H1 (cell line): ENCODE measurements around the gene AANAT. TPM values are rescaled to one million over a fixed set of nuclear protein-coding genes. Genes with fewer than 3 reads are reported as not detected.

Source experiments
- CTCF ChIA-PET: fragments of 300-600 bp; sonication (Branson Sonifier 250); formaldehyde crosslinking; loops from one replicate; lab custom pipeline; 2021; ENCODE audit not compliant: partially characterized antibody; lab: Charles Lee
- POLR2A ChIA-PET: fragments of 300-600 bp; sonication (Branson Sonifier 250); formaldehyde crosslinking; loops from one replicate; lab custom pipeline; 2021; ENCODE audit warnings: inconsistent platforms; ENCODE audit not compliant: partially characterized antibody; lab: Charles Lee
- DNase-seq, 2 experiments: peaks; one replicate each; pipeline versions ENCODE4 v3.0.0 to v3.0.0-alpha.2; 2010 to 2022; ENCODE audit warnings: low spot score in 2 of 2, low read depth in 1 of 2, mixed read lengths in 1 of 2
- FAIRE-seq: peaks from 2 replicates; lab custom pipeline; 2011; peaks lifted over from hg19 to GRCh38; lab: Jason Lieb, UNC
- H2AFZ ChIP-seq: 2 replicates; pipeline ENCODE4 v1.8.1; 2012; ENCODE audit warnings: low read length, inconsistent platforms
- H2AK5ac ChIP-seq: 2 replicates; pipeline ENCODE4 v1.6.1; 2013; ENCODE audit warnings: low read depth, low read length
- H2BK120ac ChIP-seq: replicated peaks from 2 replicates; pipeline ENCODE3; 2013; ENCODE audit warnings: low read depth, low read length, inconsistent platforms
- H2BK12ac ChIP-seq: 2 replicates; pipeline ENCODE4 v1.6.1; 2013; ENCODE audit warnings: low read depth, low read length
- H2BK15ac ChIP-seq: 2 replicates; pipeline ENCODE4 v1.6.1; 2013; ENCODE audit warnings: low read length
- H2BK20ac ChIP-seq: 2 replicates; pipeline ENCODE4 v1.6.1; 2013; ENCODE audit warnings: low read length
- H2BK5ac ChIP-seq: 2 replicates; pipeline ENCODE4 v1.6.1; 2013; ENCODE audit warnings: low read depth, low read length
- H3K14ac ChIP-seq: 2 replicates; pipeline ENCODE4 v1.6.1; 2013; ENCODE audit warnings: inconsistent platforms; ENCODE audit not compliant: insufficient read length
- H3K18ac ChIP-seq: 2 replicates; pipeline ENCODE4 v1.6.1; 2013; ENCODE audit warnings: low read length; ENCODE audit errors: extremely low read depth
- H3K23ac ChIP-seq: 2 replicates; pipeline ENCODE4 v1.6.1; 2013; ENCODE audit warnings: inconsistent platforms; ENCODE audit not compliant: insufficient read length
- H3K23me2 ChIP-seq: 2 replicates; pipeline ENCODE4 v1.6.1; 2013; ENCODE audit warnings: low read depth, low read length
- H3K27ac ChIP-seq: 2 replicates; pipeline ENCODE4 v1.6.1; 2011; ENCODE audit warnings: low read depth, low read length, inconsistent platforms
- H3K27me3 ChIP-seq, 4 experiments: replicated peaks in 1 of 4; 1 replicate in 1 of 4; 2 replicates in 3 of 4; pipeline versions ENCODE4 v1.6.1 to v1.8.1; 2011 to 2013; ENCODE audit warnings: low read length in 3 of 4, mild to moderate bottlenecking in 3 of 4, inconsistent platforms in 2 of 4, mixed read lengths in 2 of 4, moderate library complexity in 1 of 4; ENCODE audit not compliant: control insufficient read depth in 3 of 4, insufficient read depth in 3 of 4; ENCODE audit errors: extremely low read depth in 1 of 4
- H3K36me3 ChIP-seq, 4 experiments: 2 replicates each; pipeline versions ENCODE4 v1.6.1 to v1.8.1; 2011 to 2013; ENCODE audit warnings: mild to moderate bottlenecking in 4 of 4, low read length in 3 of 4, moderate library complexity in 2 of 4, control low read depth in 1 of 4, inconsistent platforms in 1 of 4; ENCODE audit not compliant: insufficient read depth in 4 of 4, control insufficient read depth in 2 of 4
- H3K4ac ChIP-seq: replicated peaks from 2 replicates; pipeline ENCODE3; 2013; ENCODE audit warnings: low read length, low read depth, mixed read lengths, inconsistent platforms; ENCODE audit not compliant: insufficient read length
- H3K4me1 ChIP-seq, 4 experiments: replicated peaks in 1 of 4; 1 replicate in 1 of 4; 2 replicates in 3 of 4; pipeline versions ENCODE4 v1.6.1 to v1.8.1; 2011 to 2013; ENCODE audit warnings: low read length in 3 of 4, inconsistent platforms in 2 of 4, mixed read lengths in 1 of 4; ENCODE audit not compliant: insufficient read depth in 4 of 4, control insufficient read depth in 3 of 4
- H3K4me2 ChIP-seq, 2 experiments: 2 replicates each; pipeline versions ENCODE4 v1.6.1 to v1.8.1; 2011 to 2013; ENCODE audit warnings: low read depth in 2 of 2, low read length in 2 of 2, control low read depth in 1 of 2, inconsistent platforms in 1 of 2, mild to moderate bottlenecking in 1 of 2; ENCODE audit not compliant: insufficient read depth in 1 of 2
- H3K4me3 ChIP-seq, 4 experiments: fragments of 200-600, 300-600 bp in 1 of 4; sonication (generic), shearing (Covaris generic), sonication (Bioruptor Twin) in 1 of 4; 2 replicates each; pipeline versions ENCODE4 v1.5.1 to v1.8.1; 2011 to 2016; ENCODE audit warnings: low read length in 4 of 4, low read depth in 3 of 4, control low read depth in 2 of 4, inconsistent platforms in 2 of 4, mild to moderate bottlenecking in 2 of 4, mixed read lengths in 1 of 4, moderate library complexity in 1 of 4; ENCODE audit not compliant: insufficient read depth in 2 of 4; ENCODE audit errors: extremely low read depth in 1 of 4
- H3K56ac ChIP-seq: replicated peaks from 2 replicates; pipeline ENCODE3; 2013; ENCODE audit warnings: low read depth, mild to moderate bottlenecking, mixed read lengths, low read length, inconsistent platforms; ENCODE audit not compliant: insufficient read length
- H3K79me1 ChIP-seq: 2 replicates; pipeline ENCODE4 v1.6.1; 2013; ENCODE audit warnings: low read depth, low read length, control low read depth
- H3K79me2 ChIP-seq, 2 experiments: 2 replicates each; pipeline versions ENCODE4 v1.6.1 to v1.8.1; 2012 to 2013; ENCODE audit warnings: low read length in 2 of 2, mild to moderate bottlenecking in 2 of 2, inconsistent platforms in 1 of 2; ENCODE audit not compliant: insufficient read depth in 2 of 2, control insufficient read depth in 1 of 2
- H3K9ac ChIP-seq, 4 experiments: replicated peaks in 1 of 4; 1 replicate in 1 of 4; 2 replicates in 3 of 4; pipeline versions ENCODE4 v1.6.1 to v1.8.1; 2011 to 2013; ENCODE audit warnings: low read depth in 3 of 4, low read length in 3 of 4, control low read depth in 2 of 4, mild to moderate bottlenecking in 2 of 4, moderate library complexity in 2 of 4, inconsistent platforms in 1 of 4; ENCODE audit errors: extremely low read depth in 1 of 4
- H3K9me3 ChIP-seq, 2 experiments: 2 replicates each; pipeline versions ENCODE4 v1.6.1 to v1.8.1; 2012 to 2013; ENCODE audit warnings: mild to moderate bottlenecking in 2 of 2, moderate library complexity in 2 of 2, control low read depth in 1 of 2, inconsistent platforms in 1 of 2, low read depth in 1 of 2, low read length in 1 of 2, mixed read lengths in 1 of 2; ENCODE audit not compliant: insufficient read depth in 2 of 2
- H4K20me1 ChIP-seq, 2 experiments: replicated peaks in 1 of 2; 2 replicates each; pipeline versions ENCODE3 to v1.8.1; 2011 to 2013; ENCODE audit warnings: inconsistent platforms in 2 of 2, low read length in 2 of 2, mild to moderate bottlenecking in 1 of 2; ENCODE audit not compliant: insufficient read depth in 2 of 2, control insufficient read depth in 1 of 2
- H4K5ac ChIP-seq: 2 replicates; pipeline ENCODE4 v1.6.1; 2013; ENCODE audit warnings: low read length, low read depth, mixed read lengths, inconsistent platforms; ENCODE audit not compliant: insufficient read length
- H4K8ac ChIP-seq: 2 replicates; pipeline ENCODE4 v1.8.0; 2013; ENCODE audit warnings: mild to moderate bottlenecking, moderate library complexity, low read length, inconsistent platforms; ENCODE audit not compliant: insufficient read depth; ENCODE audit errors: extremely low read depth
- H4K91ac ChIP-seq: replicated peaks from 2 replicates; pipeline ENCODE3; 2013; ENCODE audit warnings: low read length, mixed read lengths, inconsistent platforms; ENCODE audit not compliant: insufficient read length
- ASH2L ChIP-seq: fragments of 200-600, 300-600 bp; sonication (generic); IDR thresholded peaks from one replicate; pipeline ENCODE4 v1.7.1; 2017; ENCODE audit warnings: low read length
- EP300 ChIP-seq, 2 experiments: IDR thresholded peaks; 1 replicate in 1 of 2; 2 replicates in 1 of 2; pipeline ENCODE4 v1.6.1; 2011 to 2012; ENCODE audit warnings: low read depth in 2 of 2, low read length in 2 of 2, mild to moderate bottlenecking in 2 of 2, borderline replicate concordance in 1 of 2, inconsistent platforms in 1 of 2, moderate library complexity in 1 of 2
- EZH2 ChIP-seq: fragments of 200-600 bp; sonication (generic); IDR thresholded peaks from 2 replicates; pipeline ENCODE4 v1.7.1; 2012; ENCODE audit warnings: low read depth, mild to moderate bottlenecking, moderate library complexity, low read length, inconsistent platforms; ENCODE audit not compliant: severe bottlenecking
- FOSL1 ChIP-seq: IDR thresholded peaks from 2 replicates; pipeline ENCODE4 v1.6.1; 2011; ENCODE audit warnings: mild to moderate bottlenecking, low read depth, low read length, moderate library complexity; ENCODE audit not compliant: insufficient read depth
- RBBP5 ChIP-seq: IDR thresholded peaks from 2 replicates; pipeline ENCODE4 v1.7.1; 2012; ENCODE audit warnings: low read depth, mild to moderate bottlenecking, inconsistent platforms, low read length, moderate library complexity, borderline replicate concordance
- SIRT6 ChIP-seq: IDR thresholded peaks from one replicate; pipeline ENCODE4 v1.7.1; 2012; ENCODE audit warnings: low read length, inconsistent platforms
- SIX5 ChIP-seq: IDR thresholded peaks from 2 replicates; pipeline ENCODE4 v1.6.1; 2011; ENCODE audit warnings: mild to moderate bottlenecking, low read depth, low read length
- SP4 ChIP-seq: IDR thresholded peaks from 2 replicates; pipeline ENCODE4 v1.6.1; 2012; ENCODE audit warnings: low read length, inconsistent platforms
- SUZ12 ChIP-seq: fragments of 200-600 bp; sonication (generic); IDR thresholded peaks from 2 replicates; pipeline ENCODE4 v1.6.1; 2012; ENCODE audit warnings: mild to moderate bottlenecking, inconsistent platforms, low read length, moderate library complexity, mixed read lengths
- TAF1 ChIP-seq: IDR thresholded peaks from 2 replicates; pipeline ENCODE4 v1.6.1; 2011; ENCODE audit warnings: mild to moderate bottlenecking, low read depth, low read length
- TBP ChIP-seq: IDR thresholded peaks from 2 replicates; pipeline ENCODE4 v1.6.1; 2011; ENCODE audit warnings: low read depth, low read length, improper control_type of control experiment
- WGBS, 2 experiments: shearing (Covaris generic) in 1 of 2; methylation state at CpG; one replicate each; pipeline versions ENCODE4 v1.1.6 to v1.1.7; 2013 to 2015; ENCODE audit warnings: low lambda C conversion rate in 2 of 2, mixed read lengths in 2 of 2, inconsistent platforms in 1 of 2, low coverage in 1 of 2, missing lambda C conversion rate in 1 of 2; ENCODE audit not compliant: insufficient replicate concordance in 2 of 2, insufficient coverage in 1 of 2, insufficient read length in 1 of 2; ENCODE audit errors: extremely low coverage in 1 of 2, missing lambda C conversion rate in 1 of 2; 5-methylcytosine and 5-hydroxymethylcytosine counted together
- long read RNA-seq, 2 experiments: library from RNA in 1 of 2; library from capped mRNA in 1 of 2; stranded (forward); transcript quantifications; one replicate each; pipeline ENCODE4 v2.0.0, GENCODE V29; 2021; ENCODE audit warnings: inconsistent platforms in 1 of 2
- polyA minus RNA-seq, 3 experiments: library from RNA; depleted of rRNA, polyadenylated mRNA; stranded (reverse); fragments of >200 nt; gene quantifications; 1 replicate in 2 of 3; 2 replicates in 1 of 3; pipeline ENCODE4 v1.2.3, GENCODE V29; 2011
- polyA plus RNA-seq, 7 experiments: library from polyadenylated mRNA; depleted of rRNA in 3 of 7; stranded (reverse) in 5 of 7; unstranded in 2 of 7; fragments of >200 nt in 5 of 7; fragments of 200-250 nt in 2 of 7; gene quantifications; 1 replicate in 5 of 7; 2 replicates in 1 of 7; 4 replicates in 1 of 7; pipeline versions ENCODE4 v1.2.1 to v1.2.3, GENCODE V29; 2011 to 2013; ENCODE audit warnings: missing spikeins in 2 of 7, mixed read lengths in 2 of 7
- total RNA-seq: library from RNA; stranded (reverse); fragmentation: NEBNext Ultra II Directional; extraction: Animal tissue kit (Norgen Biotek cat#: 25700); gene quantifications from 2 replicates; pipeline ENCODE4 v1.2.1, GENCODE V29; 2021

AANAT gene
- total RNA-seq (not detected in 2 replicates), polyA plus RNA-seq (2011; rRNA removed) (0.53 and 1.1 TPM in 2 replicates), polyA minus RNA-seq (2011; rRNA and poly(A)+ RNA removed) (not detected in 2 replicates)
- 0.43 TPM for polyA plus RNA-seq (2011; cell fraction: cytosol; rRNA removed)
- polyA plus RNA-seq (2011; cell fraction: nucleus; rRNA removed), result 1.5 TPM
- polyA plus RNA-seq (2012, experiment 1 of 2), result 0.46 to 0.76 TPM (median 0.68 TPM) in 4 replicates
- not detected for polyA plus RNA-seq (2012, experiment 2 of 2)
- polyA plus RNA-seq (2013, experiment 1 of 2), result 0.16 TPM
- polyA plus RNA-seq (2013, experiment 2 of 2), result 0.13 TPM
- not detected for polyA minus RNA-seq (2011; cell fraction: cytosol; rRNA and poly(A)+ RNA removed)
- polyA minus RNA-seq (2011; cell fraction: nucleus; rRNA and poly(A)+ RNA removed), result not detected
- long read RNA-seq, experiment 1, partial matches to known transcripts, result 0 of 2 reads
- long read RNA-seq, experiment 1, other reads (novel, unspliced or antisense), result 2 of 2 reads
- long read RNA-seq, experiment 2, partial matches to known transcripts, result 0 of 1 reads
- long read RNA-seq, experiment 2, other reads (novel, unspliced or antisense), result 1 of 1 reads

GRCh38 chr17:76467366-76467765 is at the start of gene AANAT:
AANAT (plus strand) TSS chr17:76467603; CDS start chr17:76468747, 1,144 bp downstream.
- ChIA-PET CTCF (interaction anchor here (0.8 to 15.6 kb wide), 29 partner anchors 10 to 307 kb away, joined by 3 to 446 read pairs (median 5); partner anchors contain the start of genes RHBDF2 and UBE2O), POLR2A (interaction anchor here (0.6 to 2.2 kb wide), 10 partner anchors 10 to 687 kb away, joined by 3 to 11 read pairs (median 4); partner anchors contain the start of gene UBE2O)
- Histone ChIP-seq H2AFZ (no peak within 1 kb of the TSS), H2BK12ac (no peak within 1 kb of the TSS), H2AK5ac (no peak within 1 kb of the TSS), H3K56ac (no peak within 1 kb of the TSS), H3K9me3 (no peaks in the 10 kb centered on the region), H3K36me3 (peaks cover 0 to 10% (median 0%) of the 10 kb centered on the region in 4 experiments; a peak in 2 of 8 replicates), H3K23ac (no peak within 1 kb of the TSS), H4K20me1 (no peaks in the 10 kb centered on the region), H3K23me2 (no peaks in the 10 kb centered on the region), H3K4me3 (no peak within 1 kb of the TSS), H2BK120ac (no peak within 1 kb of the TSS), H3K79me1 (no peaks in the 10 kb centered on the region), H2BK20ac (0 out of 2 replicates have a peak within 1 kb of the TSS, but pooled peaks have one; percentile 18), H3K27ac (no peak within 1 kb of the TSS), H3K4me1 (peaks cover 0 to 9% (median 0%) of the 10 kb centered on the region in 4 experiments; a peak in 2 of 7 replicates), H4K91ac (no peak within 1 kb of the TSS), H3K9ac (no peak within 1 kb of the TSS), H4K5ac (no peak within 1 kb of the TSS), H3K18ac (no peak within 1 kb of the TSS; the same call in 1 of the 2 replicates), H4K8ac (peak within 1 kb of the TSS; percentile 12), H2BK5ac (no peak within 1 kb of the TSS; the same call in 1 of the 2 replicates), H3K4me2 (no peak within 1 kb of the TSS), H2BK15ac (no peak within 1 kb of the TSS), H3K14ac (no peak within 1 kb of the TSS), H3K79me2 (no peaks in the 10 kb centered on the region), H3K4ac (no peak within 1 kb of the TSS), H3K27me3 (no peaks in the 10 kb centered on the region)
- WGBS, 2 experiments, result 92% methylated on average over 11 of the region's 11 CpGs; no CpG with 5 or more reads in 1 of the 2 experiments
- DNase-seq (peak in 1 of 2 experiments; percentile 47), FAIRE-seq (no peak)
- no peak for TF ChIP-seq FOSL1
- TF ChIP-seq SP4, result no peak
- no peak for TF ChIP-seq SIX5
- no peak for TF ChIP-seq TAF1
- TF ChIP-seq TBP, result no peak
- TF ChIP-seq SUZ12, result no peak
- no peak for TF ChIP-seq RBBP5
- TF ChIP-seq SIRT6, result no peak
- no peak for TF ChIP-seq ASH2L
- TF ChIP-seq EZH2, result no peak
- no peak for TF ChIP-seq EP300 (IDR thresholded peaks at IDR 0.05; ENCODE audit: borderline replicate concordance in 1 of 2, low read depth in 2 of 2, low read length in 2 of 2)
